ENCODE results near the gene RXRA. TPM values are rescaled to one million over a fixed set of nuclear protein-coding genes. Genes with fewer than 3 reads are reported as not detected.

The RXRA gene
- total and polyA plus RNA-seq, 2 donors (not counting 1 experiment from before 2014, with no cell fraction given): 2.6 to 6.8 TPM

- Mint-ChIP-seq H3K27me3 (no peaks in the 10 kb centered on the region), H3K27ac (no peak overlapping the region), H3K4me3 (no peak overlapping the region), H3K9me3 (ENCODE audit: insufficient read depth) (no peaks in the 10 kb centered on the region), H3K4me1 (peaks cover 11% of the 10 kb centered on the region)
- CTCF ChIA-PET: interaction anchor here (1.3 to 1.5 kb wide), 2 partner anchors 21 to 158 kb away, joined by 3 to 4 read pairs; partner anchors contain the start of gene RNU6ATAC
- Histone ChIP-seq H3K9me3 (ENCODE audit: control extremely low read depth in 1 of 3, control insufficient read depth in 2 of 3, insufficient read depth in 1 of 3, low read length in 2 of 3) (peaks cover 0 to 5% (median 0%) of the 10 kb centered on the region in 3 donors), H3K4me1 (ENCODE audit: control insufficient read depth in 2 of 2, insufficient read depth in 2 of 2, low read length in 2 of 2) (peaks cover 11 to 17% of the 10 kb centered on the region in 2 donors), H3K4me2 (replicated peaks; ENCODE audit: low read depth, low read length, poor library complexity, severe bottlenecking) (no peak overlapping the region), H3K79me2 (ENCODE audit: control insufficient read depth, insufficient read depth, low read length) (peaks cover 4% of the 10 kb centered on the region), H3K9ac (ENCODE audit: low read length) (no peak overlapping the region), H3K4me3 (ENCODE audit: control extremely low read depth in 1 of 5, extremely low read depth in 1 of 5, insufficient read depth in 1 of 5, low read depth in 2 of 5, low read length in 4 of 5) (no peak overlapping the region), H4K20me1 (ENCODE audit: control insufficient read depth, insufficient read depth, low read length, poor library complexity, severe bottlenecking) (no peaks in the 10 kb centered on the region), H2AFZ (ENCODE audit: insufficient read depth, low read depth, low read length, poor library complexity, severe bottlenecking) (no peak overlapping the region), H3K36me3 (replicated peaks in 1 of 2; ENCODE audit: control extremely low read depth in 1 of 2, control insufficient read depth in 1 of 2, extremely low read depth in 1 of 2, insufficient read depth in 2 of 2, low read length in 1 of 2) (no peaks in the 10 kb centered on the region), H3K27me3 (replicated peaks in 1 of 4; ENCODE audit: control extremely low read depth in 1 of 4, control insufficient read depth in 3 of 4, insufficient read depth in 4 of 4, low read length in 3 of 4) (peaks cover 0 to 9% (median 1%) of the 10 kb centered on the region in 4 experiments), H3K27ac (ENCODE audit: low read length in 2 of 2) (no peak overlapping the region)
- DNase-seq (no peak), ATAC-seq (ENCODE audit: low read depth) (no peak)
- intact Hi-C loops (cut with micrococcal nuclease): loop anchor here (10.0 kb wide), 2 partner anchors 122 to 258 kb away; partner anchors contain the start of gene BRD3
- POLR2A ChIA-PET: no interaction called here
- 90% methylated on average over 6 of the region's 7 CpGs for WGBS (ENCODE audit: insufficient coverage)
- no peak for TF ChIP-seq EZH2 (IDR thresholded peaks at IDR 0.05; ENCODE audit: borderline replicate concordance, insufficient read depth, low read depth, low read length, poor library complexity, severe bottlenecking)
- TF ChIP-seq CTCF (IDR thresholded peaks at IDR 0.05): no peak
These were observed 3.4 kb upstream of the RXRA start for GRCh38 chr9:134322781-134323241.

- Histone ChIP-seq H3K27me3 (replicated peaks in 1 of 4; ENCODE audit: control extremely low read depth in 1 of 4, control insufficient read depth in 3 of 4, insufficient read depth in 4 of 4, low read length in 3 of 4) (peaks cover 0 to 13% (median 3%) of the 10 kb centered on the region in 4 experiments), H3K79me2 (ENCODE audit: control insufficient read depth, insufficient read depth, low read length) (peaks cover 9% of the 10 kb centered on the region), H3K27ac (ENCODE audit: low read length in 2 of 2) (no peak overlapping the region), H4K20me1 (ENCODE audit: control insufficient read depth, insufficient read depth, low read length, poor library complexity, severe bottlenecking) (no peaks in the 10 kb centered on the region), H3K9me3 (ENCODE audit: control extremely low read depth in 1 of 3, control insufficient read depth in 2 of 3, insufficient read depth in 1 of 3, low read length in 2 of 3) (peaks cover 0 to 5% (median 0%) of the 10 kb centered on the region in 3 donors), H3K9ac (ENCODE audit: low read length) (no peak overlapping the region), H3K4me2 (replicated peaks; ENCODE audit: low read depth, low read length, poor library complexity, severe bottlenecking) (no peak overlapping the region), H3K4me1 (ENCODE audit: control insufficient read depth in 2 of 2, insufficient read depth in 2 of 2, low read length in 2 of 2) (peaks cover 11 to 20% of the 10 kb centered on the region in 2 donors), H3K36me3 (replicated peaks in 1 of 2; ENCODE audit: control extremely low read depth in 1 of 2, control insufficient read depth in 1 of 2, extremely low read depth in 1 of 2, insufficient read depth in 2 of 2, low read length in 1 of 2) (no peaks in the 10 kb centered on the region), H3K4me3 (ENCODE audit: control extremely low read depth in 1 of 5, extremely low read depth in 1 of 5, insufficient read depth in 1 of 5, low read depth in 2 of 5, low read length in 4 of 5) (no peak overlapping the region), H2AFZ (ENCODE audit: insufficient read depth, low read depth, low read length, poor library complexity, severe bottlenecking) (no peak overlapping the region)
- 86% methylated on average over 19 of the region's 20 CpGs for WGBS (ENCODE audit: insufficient coverage)
- DNase-seq (no peak), ATAC-seq (ENCODE audit: low read depth) (no peak)
- ChIA-PET CTCF (no interaction called here), POLR2A (no interaction called here)
- H3K9me3 Mint-ChIP-seq (ENCODE audit: insufficient read depth): no peaks in the 10 kb centered on the region
- TF ChIP-seq CTCF (IDR thresholded peaks at IDR 0.05): no peak
- no peak for TF ChIP-seq EZH2 (IDR thresholded peaks at IDR 0.05; ENCODE audit: borderline replicate concordance, insufficient read depth, low read depth, low read length, poor library complexity, severe bottlenecking)
- H3K4me3 Mint-ChIP-seq: peak overlapping the region; percentile 81
- H3K27ac Mint-ChIP-seq: peak overlapping the region; percentile 71
- no peaks in the 10 kb centered on the region for H3K27me3 Mint-ChIP-seq
- H3K4me1 Mint-ChIP-seq: peaks cover 11% of the 10 kb centered on the region
- intact Hi-C loops (cut with micrococcal nuclease): loop anchor here (2.0 to 10.0 kb wide), 3 partner anchors 121 to 259 kb away; partner anchors contain the start of genes BRD3 and RNU6ATAC
These were observed 2.4 kb upstream of the RXRA start for GRCh38 chr9:134323741-134324358.
